B cell (primary cell): ENCODE data around the gene KPNA3. TPM values are rescaled to one million over a fixed set of nuclear protein-coding genes. Genes with fewer than 3 reads are reported as not detected.

Experiments used
- ATAC-seq: fragments of 200-7000 bp; cut with Tn5 transposase; one replicate; pipeline ENCODE4 v1.10.0; 2021; ENCODE audit warnings: low read depth, mild to moderate bottlenecking, moderate number of reproducible peaks, moderate library complexity
- CTCF ChIA-PET: fragments of 350-600 bp; sonication (Branson Sonifier 250); formaldehyde crosslinking; loops from one replicate; lab custom pipeline; 2021; ENCODE audit warnings: antibody characterized with exemption, inconsistent platforms; lab: Charles Lee
- POLR2A ChIA-PET: fragments of 350-600 bp; sonication (Branson Sonifier 250); formaldehyde crosslinking; loops from one replicate; lab custom pipeline; 2021; ENCODE audit warnings: antibody characterized with exemption; lab: Charles Lee
- DNase-seq: peaks from one replicate; pipeline ENCODE4 v3.0.0; 2013
- H2AFZ ChIP-seq: 2 replicates; pipeline ENCODE4 v1.6.1; 2012; ENCODE audit warnings: mild to moderate bottlenecking, low read depth, low read length; ENCODE audit not compliant: insufficient read depth, poor library complexity, severe bottlenecking
- H3K27ac ChIP-seq, 2 donors: 1 replicate in 1 of 2; 2 replicates in 1 of 2; pipeline ENCODE4 v1.5.1; 2012 to 2013; ENCODE audit warnings: low read length in 2 of 2, mild to moderate bottlenecking in 2 of 2, moderate library complexity in 1 of 2
- H3K27me3 ChIP-seq, 4 experiments: fragments of 200-600 bp in 1 of 4; sonication (generic) in 1 of 4; replicated peaks in 1 of 4; 1 replicate in 2 of 4; 2 replicates in 2 of 4; pipeline versions ENCODE4 v1.6.1 to v1.7.0; 2013 to 2016; ENCODE audit warnings: low read length in 3 of 4, mild to moderate bottlenecking in 2 of 4, mixed read lengths in 1 of 4, moderate library complexity in 1 of 4; ENCODE audit not compliant: insufficient read depth in 4 of 4, control insufficient read depth in 3 of 4; ENCODE audit errors: control extremely low read depth in 1 of 4
- H3K36me3 ChIP-seq, 2 experiments: replicated peaks in 1 of 2; 1 replicate in 1 of 2; 2 replicates in 1 of 2; pipeline versions ENCODE4 v1.6.1 to v1.7.1; 2013; ENCODE audit warnings: low read length in 1 of 2; ENCODE audit not compliant: insufficient read depth in 2 of 2, control insufficient read depth in 1 of 2; ENCODE audit errors: control extremely low read depth in 1 of 2, extremely low read depth in 1 of 2
- H3K4me1 ChIP-seq, 2 donors: fragments of 200-600 bp in 1 of 2; sonication (generic) in 1 of 2; 1 replicate in 1 of 2; 2 replicates in 1 of 2; pipeline versions ENCODE4 v1.5.1 to v1.6.1; 2013 to 2017; ENCODE audit warnings: low read length in 2 of 2; ENCODE audit not compliant: control insufficient read depth in 2 of 2, insufficient read depth in 2 of 2
- H3K4me2 ChIP-seq: replicated peaks from 2 replicates; pipeline ENCODE3; 2012; ENCODE audit warnings: mild to moderate bottlenecking, low read depth, low read length; ENCODE audit not compliant: poor library complexity, severe bottlenecking
- H3K4me3 ChIP-seq, 5 experiments: fragments of 200-600 bp in 1 of 5; sonication (generic) in 1 of 5; 1 replicate in 3 of 5; 2 replicates in 2 of 5; pipeline versions ENCODE4 v1.5.1 to v1.7.0; 2011 to 2016; ENCODE audit warnings: low read length in 4 of 5, mild to moderate bottlenecking in 4 of 5, low read depth in 2 of 5, control low read depth in 1 of 5, moderate library complexity in 1 of 5; ENCODE audit not compliant: insufficient read depth in 1 of 5; ENCODE audit errors: control extremely low read depth in 1 of 5, extremely low read depth in 1 of 5
- H3K79me2 ChIP-seq: fragments of 200-600 bp; sonication (generic); one replicate; pipeline ENCODE4 v1.6.0; 2016; ENCODE audit warnings: low read length; ENCODE audit not compliant: control insufficient read depth, insufficient read depth
- H3K9ac ChIP-seq: fragments of 200-600 bp; sonication (generic); 2 replicates; pipeline ENCODE4 v1.6.1; 2017; ENCODE audit warnings: mild to moderate bottlenecking, low read length, moderate library complexity
- H3K9me3 ChIP-seq, 3 donors: one replicate each; pipeline versions ENCODE4 v1.6.1 to v1.7.1; 2013; ENCODE audit warnings: low read length in 2 of 3; ENCODE audit not compliant: control insufficient read depth in 2 of 3, insufficient read depth in 1 of 3; ENCODE audit errors: control extremely low read depth in 1 of 3
- H4K20me1 ChIP-seq: 2 replicates; pipeline ENCODE4 v1.6.0; 2012; ENCODE audit warnings: mild to moderate bottlenecking, low read length; ENCODE audit not compliant: insufficient read depth, control insufficient read depth, poor library complexity, severe bottlenecking
- H3K27ac Mint-ChIP-seq: one replicate; pipeline ENCODE4 v1.8.0; 2021; ENCODE audit warnings: mixed read lengths
- H3K27me3 Mint-ChIP-seq: one replicate; pipeline ENCODE4 v1.8.0; 2021; ENCODE audit warnings: mixed read lengths
- H3K4me1 Mint-ChIP-seq: one replicate; pipeline ENCODE4 v1.8.0; 2021; ENCODE audit warnings: mixed read lengths
- H3K4me3 Mint-ChIP-seq: one replicate; pipeline ENCODE4 v1.8.0; 2021; ENCODE audit warnings: mixed read lengths
- H3K9me3 Mint-ChIP-seq: one replicate; pipeline ENCODE4 v1.8.0; 2022; ENCODE audit warnings: mixed read lengths; ENCODE audit not compliant: insufficient read depth
- CTCF ChIP-seq: fragments of 200-600 bp; IDR thresholded peaks from one replicate; pipeline ENCODE4 v1.8.0; 2022; ENCODE audit warnings: antibody characterized with exemption, mild to moderate bottlenecking
- EZH2 ChIP-seq: IDR thresholded peaks from 2 replicates; pipeline ENCODE4 v1.6.1; 2012; ENCODE audit warnings: borderline replicate concordance, low read depth, mild to moderate bottlenecking, moderate library complexity, low read length; ENCODE audit not compliant: insufficient read depth, poor library complexity, severe bottlenecking
- WGBS: methylation state at CpG from one replicate; pipeline ENCODE4 v1.1.5; 2013; ENCODE audit warnings: missing lambda C conversion rate; ENCODE audit not compliant: insufficient coverage; 5-methylcytosine and 5-hydroxymethylcytosine counted together
- intact Hi-C: fragments of 100-400 bp; cut with micrococcal nuclease; formaldehyde crosslinking; loops from one replicate; pipeline ENCODE4 v1.10.0; 2022
- polyA plus RNA-seq: library from polyadenylated mRNA; depleted of rRNA; stranded (reverse); fragments of >200 nt; gene quantifications from 2 replicates; pipeline ENCODE4 v1.2.3, GENCODE V29; 2012
- total RNA-seq, 2 donors: library from RNA; stranded (reverse); fragments of 120-200 nt in 1 of 2; gene quantifications; 1 replicate in 1 of 2; 2 replicates in 1 of 2; pipeline versions ENCODE4 v1.2.3 to v1.2.4, GENCODE V29; 2013 to 2022

Gene KPNA3
- total and polyA plus RNA-seq, 2 donors (not counting 1 experiment from before 2014, with no cell fraction given), result 7.8 to 19.7 TPM

GRCh38 chr13:49814551-49815270 lies 22.2 kb upstream of the KPNA3 start:
- no peak for TF ChIP-seq EZH2
- no peak for ATAC-seq

GRCh38 chr13:49812812-49813211 lies 20.3 kb upstream of the KPNA3 start:
- Histone ChIP-seq H3K27me3 (peaks cover 0 to 10% (median 3%) of the 10 kb centered on the region in 4 experiments), H3K4me2 (no peak overlapping the region), H3K4me1 (no peaks in the 10 kb centered on the region), H3K9me3 (peaks cover 0 to 1% (median 0%) of the 10 kb centered on the region in 3 donors), H3K4me3 (no peak overlapping the region), H2AFZ (no peak overlapping the region), H3K9ac (no peak overlapping the region), H4K20me1 (no peaks in the 10 kb centered on the region), H3K79me2 (no peaks in the 10 kb centered on the region), H3K36me3 (no peaks in the 10 kb centered on the region), H3K27ac (no peak overlapping the region)
- TF ChIP-seq EZH2, result no peak
- no peak for TF ChIP-seq CTCF
- CTCF ChIA-PET, result no interaction called here
- DNase-seq (no peak), ATAC-seq (no peak)
- H3K27ac Mint-ChIP-seq, result no peak overlapping the region
- POLR2A ChIA-PET, result no interaction called here
- intact Hi-C loops, result no loop called here
- peaks cover 24% of the 10 kb centered on the region for H3K27me3 Mint-ChIP-seq
- H3K9me3 Mint-ChIP-seq, result no peaks in the 10 kb centered on the region
- 83% methylated on average over 1 of the region's 4 CpGs for WGBS
- no peak overlapping the region for H3K4me3 Mint-ChIP-seq
- H3K4me1 Mint-ChIP-seq, result no peaks in the 10 kb centered on the region

More at GRCh38 chr13:49814551-49815270, 22.2 kb upstream of the KPNA3 start:
- ChIA-PET POLR2A (no interaction called here), CTCF (no interaction called here)
- H3K27me3 ChIP-seq, result peaks cover 0 to 2% (median 0%) of the 10 kb centered on the region in 4 experiments
- intact Hi-C loops, result no loop called here
- no peaks in the 10 kb centered on the region for H3K79me2 ChIP-seq
- no peak overlapping the region for H3K4me2 ChIP-seq
- WGBS, result 100% methylated on average over 3 of the region's 7 CpGs
- H3K4me3 Mint-ChIP-seq, result no peak overlapping the region
- no peak overlapping the region for H2AFZ ChIP-seq
- no peaks in the 10 kb centered on the region for H3K4me1 Mint-ChIP-seq
- H3K4me3 ChIP-seq, result no peak overlapping the region
- no peaks in the 10 kb centered on the region for H3K36me3 ChIP-seq
- H3K27ac ChIP-seq, result no peak overlapping the region
- H3K27me3 Mint-ChIP-seq, result peaks cover 19% of the 10 kb centered on the region
- H3K4me1 ChIP-seq, result no peaks in the 10 kb centered on the region
- no peak for DNase-seq
- no peaks in the 10 kb centered on the region for H4K20me1 ChIP-seq
- H3K9me3 ChIP-seq, result no peaks in the 10 kb centered on the region
- no peak overlapping the region for H3K9ac ChIP-seq
- no peaks in the 10 kb centered on the region for H3K9me3 Mint-ChIP-seq
- H3K27ac Mint-ChIP-seq, result no peak overlapping the region
